Activated T-helper 2 cell treated with anti-CD3 and anti-CD28 coated beads, Interferon-gamma antibody, Interleukin-2, Interleukin-4, amounts not matched to agents 10 μg/mL and 5 μg/mL and 100 μg/mL, durations not matched to agents 14 hours and 24 hours and 36 hours (primary cell): ENCODE measurements around the gene DHRS7B. TPM values are rescaled to one million over a fixed set of nuclear protein-coding genes. Genes with fewer than 3 reads are reported as not detected.
"Not testable (repeated sequence)": the region's sequence is repeated elsewhere in the genome, so short reads cannot be mapped to it uniquely, and the experiment has no call there.

Source experiments
- DNase-seq: peaks from one replicate; pipeline ENCODE4 v3.0.0; 2021; ENCODE audit warnings: low spot score
- H3K27ac Mint-ChIP-seq: one replicate; pipeline ENCODE4 v1.8.0; 2021; ENCODE audit warnings: mixed read lengths
- H3K27me3 Mint-ChIP-seq: one replicate; pipeline ENCODE4 v1.8.0; 2021; ENCODE audit warnings: low read depth, mixed read lengths
- H3K36me3 Mint-ChIP-seq: one replicate; pipeline ENCODE4 v1.8.0; 2021; ENCODE audit warnings: low read depth, mixed read lengths
- H3K4me1 Mint-ChIP-seq: one replicate; pipeline ENCODE4 v1.8.0; 2021; ENCODE audit warnings: low read depth, mixed read lengths
- H3K4me3 Mint-ChIP-seq: one replicate; pipeline ENCODE4 v1.8.0; 2021; ENCODE audit warnings: low read depth, mild to moderate bottlenecking, moderate library complexity, mixed read lengths
- H3K9me3 Mint-ChIP-seq: one replicate; pipeline ENCODE4 v1.8.0; 2021; ENCODE audit warnings: mixed read lengths
- intact Hi-C: fragments of 100-400 bp; cut with micrococcal nuclease; formaldehyde crosslinking; loops from one replicate; pipeline ENCODE4 v1.15.1; 2023
- total RNA-seq: library from RNA; stranded (reverse); gene quantifications from 2 replicates; pipeline ENCODE4 v1.2.3, GENCODE V29; 2022

DHRS7B gene
- total RNA-seq, 1 donor from 2014 or later, result 17.7 TPM

- H3K27me3 Mint-ChIP-seq, result no peaks in the 10 kb centered on the region
- H3K36me3 Mint-ChIP-seq, result no peaks in the 10 kb centered on the region
- no peak overlapping the region for H3K27ac Mint-ChIP-seq
- peaks cover 9% of the 10 kb centered on the region for H3K4me1 Mint-ChIP-seq
- no peak for DNase-seq
- intact Hi-C loops, result no loop called here
- H3K9me3 Mint-ChIP-seq, result no peaks in the 10 kb centered on the region
- no peak overlapping the region for H3K4me3 Mint-ChIP-seq
These were observed 29.9 kb upstream of the DHRS7B start for GRCh38 chr17:21096874-21097273.

GRCh38 chr17:21098934-21099689 lies 27.7 kb upstream of the DHRS7B start:
- peaks cover 9% of the 10 kb centered on the region for H3K4me1 Mint-ChIP-seq
- peak overlapping the region; percentile 97 for H3K27ac Mint-ChIP-seq
- peak overlapping the region; percentile 93 for H3K4me3 Mint-ChIP-seq
- H3K9me3 Mint-ChIP-seq, result no peaks in the 10 kb centered on the region
- no peaks in the 10 kb centered on the region for H3K27me3 Mint-ChIP-seq
- no peaks in the 10 kb centered on the region for H3K36me3 Mint-ChIP-seq
- DNase-seq, result peak; percentile 76
- intact Hi-C loops, result loop anchor here (1.0 to 2.0 kb wide), 2 partner anchors 28 to 56 kb away; partner anchors contain the start of genes DHRS7B and USP22

GRCh38 chr17:21100636-21101035 lies 26.1 kb upstream of the DHRS7B start:
- Mint-ChIP-seq H3K36me3 (no peaks in the 10 kb centered on the region), H3K4me1 (peaks cover 9% of the 10 kb centered on the region), H3K4me3 (no peak overlapping the region), H3K27ac (no peak overlapping the region), H3K9me3 (no peaks in the 10 kb centered on the region), H3K27me3 (no peaks in the 10 kb centered on the region)
- no peak for DNase-seq
- intact Hi-C loops, result no loop called here

GRCh38 chr17:21104608-21105007 lies 22.2 kb upstream of the DHRS7B start:
- no peaks in the 10 kb centered on the region for H3K9me3 Mint-ChIP-seq
- DNase-seq, result no peak
- no peaks in the 10 kb centered on the region for H3K36me3 Mint-ChIP-seq
- no peak overlapping the region for H3K27ac Mint-ChIP-seq
- H3K4me3 Mint-ChIP-seq, result no peak overlapping the region
- peaks cover 5% of the 10 kb centered on the region for H3K27me3 Mint-ChIP-seq
- H3K4me1 Mint-ChIP-seq, result no peaks in the 10 kb centered on the region
- intact Hi-C loops, result no loop called here

GRCh38 chr17:21105064-21105894 lies 21.5 kb upstream of the DHRS7B start:
- Mint-ChIP-seq H3K27ac (no peak overlapping the region), H3K9me3 (no peaks in the 10 kb centered on the region), H3K4me3 (no peak overlapping the region), H3K36me3 (no peaks in the 10 kb centered on the region), H3K4me1 (no peaks in the 10 kb centered on the region), H3K27me3 (peaks cover 5% of the 10 kb centered on the region)
- intact Hi-C loops, result no loop called here
- DNase-seq, result no peak

GRCh38 chr17:21106316-21106715 lies 20.4 kb upstream of the DHRS7B start:
- no peak overlapping the region for H3K27ac Mint-ChIP-seq
- no peak for DNase-seq
- H3K27me3 Mint-ChIP-seq, result peaks cover 7% of the 10 kb centered on the region
- no peaks in the 10 kb centered on the region for H3K36me3 Mint-ChIP-seq
- H3K4me3 Mint-ChIP-seq, result no peak overlapping the region
- no peaks in the 10 kb centered on the region for H3K4me1 Mint-ChIP-seq
- H3K9me3 Mint-ChIP-seq, result no peaks in the 10 kb centered on the region
- intact Hi-C loops, result no loop called here

GRCh38 chr17:21107067-21107650 lies 19.6 kb upstream of the DHRS7B start:
- H3K4me3 Mint-ChIP-seq, H3K36me3 Mint-ChIP-seq, DNase-seq, H3K9me3 Mint-ChIP-seq, H3K4me1 Mint-ChIP-seq, H3K27me3 Mint-ChIP-seq, intact Hi-C loops, H3K27ac Mint-ChIP-seq: not testable (repeated sequence)

- H3K36me3 Mint-ChIP-seq, result no peaks in the 10 kb centered on the region
- H3K27ac Mint-ChIP-seq, result no peak overlapping the region
- intact Hi-C loops, result no loop called here
- no peak overlapping the region for H3K4me3 Mint-ChIP-seq
- DNase-seq, result no peak
- H3K4me1 Mint-ChIP-seq, result no peaks in the 10 kb centered on the region
- H3K27me3 Mint-ChIP-seq, result peaks cover 8% of the 10 kb centered on the region
- no peaks in the 10 kb centered on the region for H3K9me3 Mint-ChIP-seq
These were observed 18.1 kb upstream of the DHRS7B start for GRCh38 chr17:21108651-21109050.

GRCh38 chr17:21113049-21113690 lies 13.6 kb upstream of the DHRS7B start:
- Mint-ChIP-seq H3K36me3 (no peaks in the 10 kb centered on the region), H3K9me3 (no peaks in the 10 kb centered on the region), H3K27me3 (peaks cover 15% of the 10 kb centered on the region), H3K4me1 (no peaks in the 10 kb centered on the region), H3K27ac (no peak overlapping the region), H3K4me3 (no peak overlapping the region)
- intact Hi-C loops, result no loop called here
- no peak for DNase-seq

- H3K9me3 Mint-ChIP-seq, result no peaks in the 10 kb centered on the region
- H3K27ac Mint-ChIP-seq, result no peak overlapping the region
- DNase-seq, result no peak
- H3K4me1 Mint-ChIP-seq, result no peaks in the 10 kb centered on the region
- peaks cover 15% of the 10 kb centered on the region for H3K27me3 Mint-ChIP-seq
- intact Hi-C loops, result no loop called here
- H3K4me3 Mint-ChIP-seq, result no peak overlapping the region
- no peaks in the 10 kb centered on the region for H3K36me3 Mint-ChIP-seq
These were observed 13.0 kb upstream of the DHRS7B start for GRCh38 chr17:21113716-21114115.

- H3K4me3 Mint-ChIP-seq, intact Hi-C loops, H3K27ac Mint-ChIP-seq, H3K4me1 Mint-ChIP-seq, DNase-seq, H3K36me3 Mint-ChIP-seq, H3K9me3 Mint-ChIP-seq: not testable (repeated sequence)
- peaks cover 18% of the 10 kb centered on the region for H3K27me3 Mint-ChIP-seq
These were observed 12.0 kb upstream of the DHRS7B start for GRCh38 chr17:21114791-21115190.

GRCh38 chr17:21119247-21119918 lies 7.4 kb upstream of the DHRS7B start:
- Mint-ChIP-seq H3K4me1 (peaks cover 10% of the 10 kb centered on the region), H3K4me3 (no peak overlapping the region), H3K9me3 (no peaks in the 10 kb centered on the region), H3K27me3 (peaks cover 12% of the 10 kb centered on the region), H3K27ac (no peak overlapping the region), H3K36me3 (no peaks in the 10 kb centered on the region)
- peak; percentile 61 for DNase-seq
- intact Hi-C loops, result loop anchor here (2.0 kb wide), 1 partner anchor 393 kb away; no protein-coding TSS in a partner anchor
